Neural cell (in vitro differentiated cells): ENCODE measurements around the gene C18orf32. TPM values are rescaled to one million over a fixed set of nuclear protein-coding genes. Genes with fewer than 3 reads are reported as not detected.

ENCODE experiments used
- H2AFZ ChIP-seq: fragments of 200-600, 300-800 bp; sonication (generic), shearing (Covaris generic); 2 replicates; pipeline ENCODE4 v1.6.0; 2014; ENCODE audit warnings: low read depth, mild to moderate bottlenecking, antibody characterized with exemption, low read length, moderate library complexity
- H3F3A ChIP-seq: fragments of 200-600 bp; shearing (Covaris generic); 2 replicates; pipeline ENCODE4 v1.6.1; 2016; ENCODE audit warnings: mild to moderate bottlenecking, moderate library complexity, mixed read lengths, antibody characterized with exemption, low read length; ENCODE audit not compliant: insufficient read depth, poor library complexity, severe bottlenecking
- H3K27ac ChIP-seq: fragments of 200-600, 300-800 bp; sonication (generic), shearing (Covaris generic); 2 replicates; pipeline ENCODE4 v1.5.1; 2014; ENCODE audit warnings: mild to moderate bottlenecking, low read length, moderate library complexity
- H3K27me3 ChIP-seq: fragments of 300-800, 200-600 bp; sonication (generic), shearing (Covaris generic); 2 replicates; pipeline ENCODE4 v1.6.0; 2014; ENCODE audit warnings: mild to moderate bottlenecking, low read depth, low read length, moderate library complexity; ENCODE audit not compliant: insufficient read depth
- H3K36me3 ChIP-seq: fragments of 300-800, 200-600 bp; sonication (generic), shearing (Covaris generic); 2 replicates; pipeline ENCODE4 v1.5.1; 2014; ENCODE audit warnings: mild to moderate bottlenecking, antibody characterized with exemption, low read length, moderate library complexity; ENCODE audit not compliant: insufficient read depth
- H3K4me2 ChIP-seq: fragments of 300-800, 200-600 bp; sonication (generic), shearing (Covaris generic); 2 replicates; pipeline ENCODE4 v1.6.0; 2014; ENCODE audit warnings: mild to moderate bottlenecking, low read length
- H3K4me3 ChIP-seq: fragments of 300-800, 200-600 bp; sonication (generic), shearing (Covaris generic); 2 replicates; pipeline ENCODE4 v1.5.1; 2014; ENCODE audit warnings: mild to moderate bottlenecking, low read length, moderate library complexity
- H3K79me2 ChIP-seq: fragments of 200-600 bp; shearing (Covaris generic); replicated peaks from 2 replicates; pipeline ENCODE4 v1.6.0; 2014; ENCODE audit warnings: mild to moderate bottlenecking, low read length, moderate library complexity; ENCODE audit not compliant: insufficient read depth
- H3K9ac ChIP-seq: fragments of 300-800, 200-600 bp; sonication (generic), shearing (Covaris generic); 2 replicates; pipeline ENCODE4 v1.6.1; 2016; ENCODE audit warnings: mild to moderate bottlenecking, low read length, mixed read lengths
- H3K9me2 ChIP-seq: fragments of 200-600 bp; shearing (Covaris generic); 2 replicates; pipeline ENCODE4 v1.6.1; 2016; ENCODE audit warnings: mild to moderate bottlenecking, low read length, mixed read lengths; ENCODE audit not compliant: insufficient read depth
- H3K9me3 ChIP-seq: fragments of 200-600, 300-800 bp; sonication (generic), shearing (Covaris generic); 2 replicates; pipeline ENCODE4 v1.6.1; 2016; ENCODE audit warnings: mild to moderate bottlenecking, mixed run types, low read length, moderate library complexity, mixed read lengths
- H4K20me1 ChIP-seq: fragments of 200-600 bp; shearing (Covaris generic); 2 replicates; pipeline ENCODE4 v1.6.1; 2016; ENCODE audit warnings: mild to moderate bottlenecking, mixed run types; ENCODE audit not compliant: insufficient read depth
- EP300 ChIP-seq: fragments of 450-650 bp; conservative IDR thresholded peaks from 2 replicates; pipeline ENCODE4 v1.6.1; 2014; ENCODE audit warnings: antibody characterized with exemption, mild to moderate bottlenecking, moderate library complexity; ENCODE audit not compliant: poor library complexity, severe bottlenecking
- EZH2 ChIP-seq: fragments of 200-600, 300-800 bp; shearing (Covaris generic), sonication (generic); IDR thresholded peaks from 2 replicates; pipeline ENCODE4 v1.6.1; 2014; ENCODE audit warnings: antibody characterized with exemption, low read length, borderline replicate concordance, mild to moderate bottlenecking; ENCODE audit not compliant: insufficient read depth, poor library complexity, severe bottlenecking
- MXI1 ChIP-seq: fragments of 450-650 bp; conservative IDR thresholded peaks from 2 replicates; pipeline ENCODE4 v1.6.1; 2014; ENCODE audit warnings: antibody characterized with exemption, mild to moderate bottlenecking; ENCODE audit not compliant: poor library complexity, severe bottlenecking
- POLR2AphosphoS5 ChIP-seq: IDR thresholded peaks from 2 replicates; pipeline ENCODE4 v1.6.1; 2012
- RAD21 ChIP-seq: fragments of 450-650 bp; conservative IDR thresholded peaks from 2 replicates; pipeline ENCODE4 v1.6.1; 2014; ENCODE audit warnings: antibody characterized with exemption, mild to moderate bottlenecking, moderate library complexity
- REST ChIP-seq: IDR thresholded peaks from 2 replicates; pipeline ENCODE4 v1.6.1; 2012; ENCODE audit warnings: borderline replicate concordance
- SMC3 ChIP-seq: fragments of 450-650 bp; conservative IDR thresholded peaks from 2 replicates; pipeline ENCODE4 v1.6.1; 2014; ENCODE audit warnings: antibody characterized with exemption, mild to moderate bottlenecking, moderate library complexity; ENCODE audit not compliant: poor library complexity
- TAF1 ChIP-seq: IDR thresholded peaks from 2 replicates; pipeline ENCODE4 v1.6.1; 2012; ENCODE audit warnings: low read depth
- polyA plus RNA-seq: library from polyadenylated mRNA; depleted of rRNA; stranded (reverse); fragments of >200 nt; gene quantifications from 2 replicates; pipeline ENCODE4 v1.2.3, GENCODE V29; 2014
- TF ChIP-seq, protein P1 (sequence below): fragments of 450-650 bp; IDR thresholded peaks from 2 replicates; pipeline ENCODE4 v1.5.1; 2014; ENCODE audit warnings: antibody characterized with exemption, mild to moderate bottlenecking, moderate library complexity; ENCODE audit not compliant: poor library complexity, severe bottlenecking

C18orf32 gene
- polyA plus RNA-seq, 1 donor from 2014 or later: 594 TPM

DNA sequence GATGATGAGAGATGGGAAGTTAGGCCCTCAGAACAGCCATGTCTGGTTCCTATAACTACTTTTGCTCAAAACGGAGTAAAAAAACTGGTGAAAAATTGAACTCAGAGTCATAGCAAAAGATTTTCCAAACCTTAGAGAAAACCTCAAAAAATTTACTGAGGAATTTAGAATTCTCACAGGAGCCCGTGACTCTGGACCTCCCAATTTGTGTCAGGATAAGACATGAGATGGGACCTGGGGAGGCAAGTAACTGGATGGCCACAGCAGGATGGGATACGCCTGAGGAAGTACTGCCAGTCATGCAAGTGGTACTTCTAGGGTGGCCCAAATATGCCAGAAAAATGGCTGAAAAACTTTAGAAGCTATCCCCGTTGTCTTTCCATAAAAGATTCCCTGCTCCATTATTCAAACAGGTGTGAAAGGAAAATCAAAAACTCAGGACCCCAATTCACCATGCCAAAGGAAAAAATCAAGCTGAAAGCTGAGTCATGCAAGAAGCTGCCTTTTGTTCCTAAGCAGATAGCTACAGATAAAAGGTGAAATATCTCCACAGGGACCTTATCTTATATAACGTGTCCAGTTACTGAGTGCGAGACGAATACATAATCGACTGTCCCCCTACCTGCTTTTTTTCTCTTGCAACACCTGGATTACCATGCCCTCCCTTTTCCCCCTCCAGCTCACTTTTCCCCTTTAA lies 40.7 kb upstream of the C18orf32 start:
- no peaks in the 10 kb centered on the region for H3K27me3 ChIP-seq
- H3K4me3 ChIP-seq: no peak overlapping the region
- no peak overlapping the region for H2AFZ ChIP-seq
- H3K9ac ChIP-seq: no peak overlapping the region
- H3K36me3 ChIP-seq: no peaks in the 10 kb centered on the region
- no peaks in the 10 kb centered on the region for H3K9me3 ChIP-seq
- no peaks in the 10 kb centered on the region for H4K20me1 ChIP-seq
- TF ChIP-seq REST (no peak), POLR2AphosphoS5 (no peak), TAF1 (no peak), RAD21 (no peak), EP300 (no peak), EZH2 (no peak), MXI1 (no peak)
- TF ChIP-seq, protein P1, sequence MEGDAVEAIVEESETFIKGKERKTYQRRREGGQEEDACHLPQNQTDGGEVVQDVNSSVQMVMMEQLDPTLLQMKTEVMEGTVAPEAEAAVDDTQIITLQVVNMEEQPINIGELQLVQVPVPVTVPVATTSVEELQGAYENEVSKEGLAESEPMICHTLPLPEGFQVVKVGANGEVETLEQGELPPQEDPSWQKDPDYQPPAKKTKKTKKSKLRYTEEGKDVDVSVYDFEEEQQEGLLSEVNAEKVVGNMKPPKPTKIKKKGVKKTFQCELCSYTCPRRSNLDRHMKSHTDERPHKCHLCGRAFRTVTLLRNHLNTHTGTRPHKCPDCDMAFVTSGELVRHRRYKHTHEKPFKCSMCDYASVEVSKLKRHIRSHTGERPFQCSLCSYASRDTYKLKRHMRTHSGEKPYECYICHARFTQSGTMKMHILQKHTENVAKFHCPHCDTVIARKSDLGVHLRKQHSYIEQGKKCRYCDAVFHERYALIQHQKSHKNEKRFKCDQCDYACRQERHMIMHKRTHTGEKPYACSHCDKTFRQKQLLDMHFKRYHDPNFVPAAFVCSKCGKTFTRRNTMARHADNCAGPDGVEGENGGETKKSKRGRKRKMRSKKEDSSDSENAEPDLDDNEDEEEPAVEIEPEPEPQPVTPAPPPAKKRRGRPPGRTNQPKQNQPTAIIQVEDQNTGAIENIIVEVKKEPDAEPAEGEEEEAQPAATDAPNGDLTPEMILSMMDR: no peak
- H3K27ac ChIP-seq: no peak overlapping the region
- no peak overlapping the region for H3K4me2 ChIP-seq
- no peaks in the 10 kb centered on the region for H3F3A ChIP-seq
- no peaks in the 10 kb centered on the region for H3K79me2 ChIP-seq
- no peaks in the 10 kb centered on the region for H3K9me2 ChIP-seq

GRCh38 chr18:49525981-49526380 lies 38.9 kb upstream of the C18orf32 start:
- Histone ChIP-seq H2AFZ (no peak overlapping the region), H3K36me3 (no peaks in the 10 kb centered on the region), H3K9me3 (no peaks in the 10 kb centered on the region), H3K4me3 (no peak overlapping the region), H3K9me2 (no peaks in the 10 kb centered on the region), H3K9ac (no peak overlapping the region), H3K79me2 (no peaks in the 10 kb centered on the region), H3K27me3 (no peaks in the 10 kb centered on the region), H3K4me2 (no peak overlapping the region), H3K27ac (no peak overlapping the region), H3F3A (no peaks in the 10 kb centered on the region), H4K20me1 (no peaks in the 10 kb centered on the region)
- TF ChIP-seq EZH2 (no peak), TAF1 (no peak), RAD21 (no peak), SMC3 (no peak), MXI1 (no peak), REST (no peak)
- TF ChIP-seq, protein P1: no peak
